ENCODE results near the gene SPTBN1.

DNA sequence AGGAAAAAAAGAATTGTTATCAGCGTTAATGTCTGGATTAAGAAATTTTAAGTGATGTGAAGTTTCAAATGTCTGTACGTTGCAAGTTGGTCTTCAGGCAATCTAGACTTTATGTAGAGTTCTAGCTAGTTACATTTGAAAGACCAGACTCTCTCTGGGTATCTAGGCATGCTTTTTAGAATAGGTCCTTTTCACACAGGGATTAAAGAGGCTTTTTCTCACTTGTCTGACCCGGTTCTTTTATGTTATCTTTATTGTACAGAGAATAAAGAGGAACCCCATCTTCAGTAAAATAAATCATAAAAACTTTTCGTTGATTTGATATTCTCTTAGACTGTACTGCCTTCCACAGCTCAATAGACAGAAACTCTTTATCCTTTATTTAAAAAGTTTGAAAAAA is 258.9 kb downstream of the SPTBN1 start:
- TF ChIP-seq CTCF (conservative IDR thresholded peaks at IDR 0.05) (no peak), EZH2 (IDR thresholded peaks at IDR 0.05; ENCODE audit: low read depth) (no peak)

All from PC-9 (cell line).